GM19438 (cell line): ENCODE data around the gene KCNIP1.
"Not testable (repeated sequence)": the region's sequence is repeated elsewhere in the genome, so short reads cannot be mapped to it uniquely, and the experiment has no call there.

Experiments
- ATAC-seq: cut with Tn5 transposase; IDR thresholded peaks from one replicate; pipeline ENCODE4 v1.9.1; 2021; ENCODE audit warnings: low read depth; ENCODE audit not compliant: unreplicated experiment

KCNIP1 gene

DNA sequence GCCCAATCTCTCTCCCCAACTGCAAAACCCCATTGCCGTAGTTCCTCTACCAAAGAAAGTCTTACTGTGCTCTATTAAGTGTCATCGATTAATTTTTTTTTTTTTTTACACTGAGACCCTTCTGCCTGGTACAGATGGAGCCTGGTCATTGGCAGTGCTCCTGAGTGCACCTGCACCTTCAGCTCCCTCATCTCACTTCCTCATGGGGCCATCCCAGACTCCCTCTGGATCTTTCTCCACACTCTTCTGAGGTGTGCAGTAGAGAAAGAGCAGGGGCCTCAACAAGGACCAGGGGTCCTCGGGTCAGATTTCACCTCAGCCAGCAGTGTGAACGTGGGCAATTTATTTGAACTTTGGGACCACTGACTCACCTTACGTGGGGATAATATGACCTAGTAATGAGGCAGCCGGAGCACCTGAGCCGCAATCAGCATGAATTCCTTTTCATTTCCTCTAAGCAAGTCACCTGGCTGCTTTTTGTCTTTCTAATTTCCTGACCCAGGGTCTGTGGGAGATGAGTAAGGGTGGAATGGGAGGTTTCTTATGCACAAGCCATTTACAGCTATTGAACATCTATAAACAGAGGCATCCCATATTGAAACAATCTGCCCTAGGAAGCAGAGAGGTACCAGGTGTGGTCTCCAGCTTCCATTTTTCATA, 257.4 kb downstream of the KCNIP1 start:
- ATAC-seq, result no peak

DNA sequence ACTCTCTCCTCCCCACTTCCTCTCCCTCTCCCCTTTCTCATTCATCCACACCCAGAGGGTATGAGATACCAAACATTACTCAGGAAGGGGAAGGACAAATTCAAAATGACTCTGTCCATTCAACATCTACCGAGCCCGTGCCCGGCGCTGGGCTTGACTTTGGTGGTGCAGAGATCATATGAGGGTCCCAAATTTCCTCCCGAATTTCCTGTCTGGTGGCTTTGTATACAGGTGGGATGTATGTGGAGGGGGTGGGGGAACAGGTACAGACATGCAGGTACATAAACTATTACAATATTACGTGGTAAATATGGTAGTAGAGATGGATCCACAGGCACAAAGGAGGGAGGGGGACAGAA, 257.9 kb downstream of the KCNIP1 start:
- no peak for ATAC-seq

GRCh38 chr5:170762298-170762697, 258.5 kb downstream of the KCNIP1 start:
- not testable (repeated sequence) for ATAC-seq

DNA sequence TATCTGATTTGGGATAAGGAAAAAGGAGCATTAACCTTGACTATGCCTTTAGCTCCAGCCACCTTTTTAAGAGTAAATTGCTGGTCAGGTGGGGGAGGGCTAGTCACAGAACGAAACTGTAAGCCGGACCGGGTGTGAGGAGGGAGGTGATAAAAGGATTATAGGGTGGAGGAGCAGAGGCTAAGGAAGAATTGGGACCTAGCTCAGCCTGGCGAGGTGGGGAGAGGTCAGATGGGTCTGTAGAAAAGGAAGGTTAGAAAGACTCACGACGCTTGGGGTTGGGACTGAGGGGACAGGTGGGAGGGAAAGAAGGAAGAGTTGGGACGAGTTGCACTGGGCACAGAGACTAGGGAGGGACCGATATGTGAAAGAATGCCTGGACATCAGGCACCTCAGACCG, 262.0 kb downstream of the KCNIP1 start:
- not testable (repeated sequence) for ATAC-seq

- no peak for ATAC-seq
Observed at GRCh38 chr5:170769246-170769645, 265.4 kb downstream of the KCNIP1 start.

DNA sequence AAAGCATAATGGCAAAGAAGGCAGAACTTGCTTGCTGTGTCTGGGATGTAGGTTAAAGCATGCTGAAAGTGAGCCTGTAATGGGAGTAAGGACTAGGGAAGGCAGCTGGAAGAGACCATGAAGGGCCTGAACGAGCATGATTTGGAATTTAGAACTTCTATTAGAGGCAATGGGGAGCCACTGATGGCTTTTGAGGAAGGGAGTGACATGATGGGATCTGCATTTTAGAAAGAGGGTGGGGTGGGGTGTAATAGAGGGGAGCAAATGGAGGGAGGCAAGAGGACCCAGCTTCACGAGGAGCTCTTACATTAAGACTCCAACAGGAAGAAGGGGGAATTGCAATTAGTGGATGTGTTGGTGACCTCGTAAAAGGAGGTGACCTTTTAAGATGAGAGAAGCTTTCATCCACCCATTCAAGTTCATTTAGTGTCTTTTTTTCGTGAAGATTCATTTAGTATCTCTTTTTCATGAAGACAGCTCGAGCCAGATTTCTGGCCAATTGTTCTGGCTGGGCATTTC, 266.1 kb downstream of the KCNIP1 start:
- no peak for ATAC-seq

- no peak for ATAC-seq
Observed at GRCh38 chr5:170771496-170771895, 267.7 kb downstream of the KCNIP1 start.

DNA sequence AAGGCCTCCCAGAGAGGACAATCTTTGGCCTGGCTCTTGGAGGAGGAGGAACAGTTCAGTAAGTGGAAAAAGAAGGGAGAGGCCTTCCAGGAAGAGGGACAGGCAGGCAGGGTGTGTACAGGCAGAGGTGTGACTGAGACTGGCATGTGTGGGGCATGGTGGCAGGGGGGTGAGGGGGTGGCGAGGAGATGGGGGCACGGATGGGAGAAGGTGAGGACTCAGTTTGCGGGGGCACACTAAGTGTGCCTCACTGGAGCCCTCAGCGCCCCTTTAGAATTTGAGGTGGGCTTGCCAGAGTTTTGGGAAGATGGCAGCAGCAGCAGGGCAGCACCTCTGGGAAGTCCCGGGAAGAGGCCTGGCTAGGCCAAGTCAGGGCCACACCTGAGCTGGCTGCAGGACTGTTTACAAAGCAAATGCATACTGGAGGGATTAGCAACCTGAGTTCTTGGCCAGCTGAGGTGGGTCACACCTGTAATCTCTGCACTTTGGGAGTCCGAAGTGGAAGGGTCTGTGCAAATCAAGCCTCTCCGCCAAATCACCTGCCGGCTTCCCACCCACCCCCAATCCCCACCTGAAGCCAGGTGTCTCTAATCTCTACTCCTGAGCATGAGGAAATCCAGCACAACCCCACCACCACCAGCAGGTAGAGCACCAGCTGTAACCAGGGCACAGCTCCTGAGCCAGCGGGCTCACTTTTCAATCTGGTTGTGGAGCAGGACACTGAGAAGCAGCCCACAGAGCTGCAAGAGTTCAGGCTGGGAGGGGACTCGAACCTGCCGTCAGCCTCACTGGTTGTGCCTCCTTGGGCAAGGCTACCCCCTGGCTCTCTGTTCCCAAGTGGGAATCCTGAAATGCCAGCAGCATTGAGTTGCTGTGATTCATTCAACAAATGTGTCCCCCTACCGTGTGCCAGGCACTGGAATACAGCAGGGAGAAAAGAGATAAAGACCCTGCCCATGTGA, 269.5 kb downstream of the KCNIP1 start:
- ATAC-seq, result no peak

- no peak for ATAC-seq
Observed at GRCh38 chr5:170774831-170775230, 271.0 kb downstream of the KCNIP1 start.

- no peak for ATAC-seq
Observed at GRCh38 chr5:170781946-170782345, 278.1 kb downstream of the KCNIP1 start.

GRCh38 chr5:170782438-170782837, 278.6 kb downstream of the KCNIP1 start:
- no peak for ATAC-seq

- ATAC-seq, result no peak
Observed at GRCh38 chr5:170783498-170784247, 279.9 kb downstream of the KCNIP1 start, which contains the start of gene GABRP. TSS of gene GABRP (plus strand) at chr5:170783725. CDS start at chr5:170788616, 4,891 bp downstream.

DNA sequence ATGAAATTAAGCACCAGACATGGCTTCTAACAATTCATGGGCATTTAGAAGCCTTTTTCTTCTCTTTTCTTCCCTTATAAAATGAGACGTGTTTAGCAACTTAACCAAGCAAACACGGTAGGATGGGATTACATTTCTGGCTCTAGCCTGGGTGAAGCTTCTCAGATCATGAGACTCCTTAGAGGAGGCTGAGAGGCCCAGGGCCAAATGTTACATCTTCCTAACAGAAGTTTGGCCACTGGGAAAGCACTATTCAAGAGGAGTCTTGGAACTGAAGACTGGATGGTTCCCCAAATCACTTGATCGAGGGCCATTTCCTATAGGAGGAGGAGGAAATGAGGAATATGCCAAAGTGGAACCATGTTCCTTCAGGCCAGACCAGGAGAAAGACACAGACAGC, 281.6 kb downstream of the KCNIP1 start:
- ATAC-seq, result no peak
